HG03175 (cell line): ENCODE data around the gene RNF34.

ENCODE experiments used
- ATAC-seq: cut with Tn5 transposase; IDR thresholded peaks from one replicate; pipeline ENCODE4 v1.9.1; 2021; ENCODE audit warnings: mild to moderate bottlenecking, moderate library complexity; ENCODE audit not compliant: unreplicated experiment

The RNF34 gene

DNA sequence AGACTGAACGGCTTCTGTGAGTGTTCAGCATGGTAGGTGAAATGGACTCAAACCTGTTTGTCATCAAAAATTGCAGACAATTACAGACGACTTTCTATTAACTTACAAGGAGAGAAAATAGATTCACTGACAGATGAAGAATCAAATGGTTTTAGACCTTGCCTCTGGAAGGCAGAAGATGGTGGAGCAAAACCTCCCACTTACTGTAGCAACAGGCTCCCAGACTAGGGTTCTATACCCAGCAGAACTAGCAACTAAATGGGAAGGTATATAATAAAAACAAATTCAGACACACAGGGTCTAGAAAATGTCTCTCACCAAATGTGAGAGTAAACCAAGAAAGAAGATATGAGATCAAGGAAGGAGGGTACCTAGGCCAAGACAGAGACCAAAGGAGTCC, 36.8 kb downstream of the RNF34 start:
- ATAC-seq = no peak

DNA sequence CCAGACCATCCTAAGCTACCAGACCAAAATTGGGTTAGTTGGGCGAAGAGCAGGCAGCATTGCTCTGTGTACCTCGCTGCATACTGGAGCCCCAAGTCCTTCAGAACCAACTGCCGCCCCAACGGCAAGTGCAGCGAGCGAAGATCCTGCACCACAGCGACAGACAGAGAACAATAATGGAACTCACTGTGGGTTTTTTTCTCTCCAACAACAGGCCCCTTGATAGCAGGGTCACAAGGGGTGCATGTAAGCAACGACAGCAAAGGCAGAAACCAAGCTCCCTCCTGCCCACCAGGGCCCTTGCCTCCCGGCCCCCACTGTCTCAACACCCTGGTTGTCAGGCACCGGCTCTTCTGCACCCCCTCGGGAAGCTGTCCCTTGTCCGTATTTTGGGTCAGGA, 39.0 kb downstream of the RNF34 start:
- ATAC-seq = no peak

DNA sequence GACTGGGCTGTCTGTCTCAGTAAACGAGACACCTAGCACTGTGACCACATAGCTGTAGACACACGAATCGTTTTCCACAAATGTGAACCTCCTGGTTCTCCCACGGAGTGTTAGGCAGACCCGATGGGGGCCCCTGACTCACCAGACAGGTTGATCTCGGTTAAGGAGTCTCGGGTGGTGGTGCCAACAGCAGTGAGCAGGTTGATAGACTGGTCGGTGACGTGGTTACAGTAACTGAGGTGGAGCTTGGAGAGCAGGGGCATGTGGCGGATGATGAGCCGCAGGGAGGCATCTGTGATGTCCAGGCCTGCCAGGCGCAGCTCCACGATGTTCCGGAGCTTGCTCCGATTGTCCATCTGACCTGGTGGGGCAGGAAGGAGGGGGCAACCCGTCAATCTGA, 39.8 kb downstream of the RNF34 start:
- ATAC-seq = no peak

DNA sequence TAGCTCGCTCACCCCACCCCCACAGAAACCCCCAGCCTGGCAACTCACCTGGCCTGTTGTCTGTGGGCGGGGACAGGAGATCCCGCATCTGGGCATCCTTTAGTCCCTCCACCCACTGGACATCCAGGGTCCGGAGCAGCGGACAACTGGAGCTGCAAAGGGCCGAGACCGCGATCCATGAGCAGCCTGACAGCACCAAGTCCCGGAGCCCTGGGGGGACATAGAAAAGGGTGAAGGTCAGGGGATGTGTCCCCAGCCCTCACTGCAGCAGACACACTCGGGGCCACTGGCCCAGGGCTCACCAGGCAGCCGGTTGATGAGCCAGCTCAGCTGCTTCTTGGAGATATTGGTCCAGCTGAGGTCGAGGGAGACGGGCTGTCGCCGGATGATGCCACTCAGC, 40.9 kb downstream of the RNF34 start:
- no peak for ATAC-seq

DNA sequence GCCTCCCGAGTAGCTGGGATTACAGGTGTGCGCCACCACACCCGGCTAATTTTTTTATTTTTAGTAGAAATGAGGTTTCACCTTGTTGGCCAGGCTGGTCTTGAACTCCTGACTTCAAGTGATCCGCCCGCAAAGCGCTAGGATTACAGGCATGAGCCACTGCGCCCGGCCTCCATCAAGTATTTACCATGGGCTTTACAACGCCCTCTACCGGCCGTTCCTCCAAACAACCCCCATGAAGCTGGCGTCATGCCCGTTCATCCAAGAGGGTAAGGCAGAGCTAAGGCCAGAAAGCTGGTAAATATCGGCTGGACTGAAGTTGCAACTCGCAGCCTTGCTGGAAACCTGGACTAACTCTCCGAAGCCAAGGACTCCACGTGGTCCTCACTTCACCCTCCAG, 41.6 kb downstream of the RNF34 start:
- no peak for ATAC-seq

DNA sequence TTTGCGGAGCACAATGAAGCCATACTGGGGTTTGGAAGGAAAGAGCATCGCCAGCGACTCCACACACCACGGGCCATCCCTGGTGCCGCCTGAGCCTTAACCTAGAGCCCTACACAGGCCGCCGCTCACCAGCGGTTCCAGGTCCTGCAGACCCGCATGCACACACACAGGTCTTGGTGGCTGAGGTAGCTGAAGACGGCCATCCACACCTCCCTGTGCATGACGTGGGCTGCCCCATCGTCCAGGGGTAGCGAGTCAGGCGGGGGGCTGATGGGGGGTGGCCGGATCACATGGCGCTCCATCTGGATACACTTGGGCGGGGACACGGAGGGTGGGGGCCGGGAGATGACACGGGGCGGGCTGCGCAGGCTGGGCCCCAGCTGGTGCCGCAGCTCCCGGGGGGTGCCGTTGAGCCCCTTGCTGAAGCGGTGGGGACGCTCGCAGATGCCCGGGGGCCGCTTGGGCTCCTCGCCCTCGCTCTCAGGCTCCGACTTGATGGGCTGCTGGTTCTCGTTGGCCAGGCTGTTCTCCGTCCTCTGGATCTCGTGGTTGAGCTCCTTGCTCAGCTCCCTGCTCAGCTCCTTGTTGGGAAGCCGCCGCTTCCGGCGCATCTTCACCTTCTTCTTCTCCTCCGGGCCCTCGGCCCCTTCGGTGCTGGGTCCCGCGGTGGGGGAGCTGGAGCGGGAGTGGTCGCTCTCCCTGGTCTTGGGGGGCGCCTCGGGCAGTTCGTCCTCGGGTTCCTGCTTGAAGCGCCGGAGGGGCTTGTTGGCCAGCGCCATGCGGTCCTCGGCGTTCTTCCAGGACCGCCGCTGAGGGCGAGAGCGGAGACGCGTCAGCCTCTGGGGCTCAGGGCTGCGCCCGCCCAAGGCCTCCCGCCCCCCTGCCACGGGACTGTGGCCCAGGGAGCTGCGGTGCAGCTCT, 42.4 kb downstream of the RNF34 start:
- no peak for ATAC-seq

DNA sequence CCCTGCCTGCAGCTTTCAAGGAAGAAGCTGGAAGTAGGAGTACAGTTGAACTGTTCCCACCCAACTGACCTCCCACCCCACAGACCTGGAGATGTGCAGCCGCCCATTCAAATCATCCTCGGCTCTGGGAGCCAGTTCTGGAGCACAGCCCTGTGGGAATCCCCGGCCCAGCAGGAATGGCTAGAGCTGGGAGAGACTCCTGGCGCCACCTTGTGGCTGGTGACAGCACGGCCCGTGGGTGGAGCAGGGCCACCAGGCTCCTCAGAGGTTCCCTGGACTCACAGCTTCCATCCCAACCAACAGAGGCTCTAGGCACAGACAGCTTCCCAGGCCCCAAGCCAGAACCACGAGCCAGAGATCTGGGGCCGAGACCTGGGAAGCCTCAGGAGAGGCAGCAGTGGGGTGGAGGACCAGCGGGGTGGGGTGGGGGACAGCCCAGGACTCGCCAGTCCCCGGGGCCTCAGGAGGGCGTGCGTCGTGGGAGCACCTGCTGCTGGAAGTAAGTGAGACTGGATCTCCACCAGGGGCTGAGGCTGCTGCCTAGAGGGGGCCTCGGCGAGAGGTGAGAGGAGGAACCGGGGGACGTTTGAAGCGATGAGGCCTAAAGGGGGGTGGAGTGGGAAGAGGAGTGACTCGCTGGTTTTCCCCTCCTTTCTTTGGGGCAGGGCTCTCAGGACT, 43.4 kb downstream of the RNF34 start:
- ATAC-seq = no peak

DNA sequence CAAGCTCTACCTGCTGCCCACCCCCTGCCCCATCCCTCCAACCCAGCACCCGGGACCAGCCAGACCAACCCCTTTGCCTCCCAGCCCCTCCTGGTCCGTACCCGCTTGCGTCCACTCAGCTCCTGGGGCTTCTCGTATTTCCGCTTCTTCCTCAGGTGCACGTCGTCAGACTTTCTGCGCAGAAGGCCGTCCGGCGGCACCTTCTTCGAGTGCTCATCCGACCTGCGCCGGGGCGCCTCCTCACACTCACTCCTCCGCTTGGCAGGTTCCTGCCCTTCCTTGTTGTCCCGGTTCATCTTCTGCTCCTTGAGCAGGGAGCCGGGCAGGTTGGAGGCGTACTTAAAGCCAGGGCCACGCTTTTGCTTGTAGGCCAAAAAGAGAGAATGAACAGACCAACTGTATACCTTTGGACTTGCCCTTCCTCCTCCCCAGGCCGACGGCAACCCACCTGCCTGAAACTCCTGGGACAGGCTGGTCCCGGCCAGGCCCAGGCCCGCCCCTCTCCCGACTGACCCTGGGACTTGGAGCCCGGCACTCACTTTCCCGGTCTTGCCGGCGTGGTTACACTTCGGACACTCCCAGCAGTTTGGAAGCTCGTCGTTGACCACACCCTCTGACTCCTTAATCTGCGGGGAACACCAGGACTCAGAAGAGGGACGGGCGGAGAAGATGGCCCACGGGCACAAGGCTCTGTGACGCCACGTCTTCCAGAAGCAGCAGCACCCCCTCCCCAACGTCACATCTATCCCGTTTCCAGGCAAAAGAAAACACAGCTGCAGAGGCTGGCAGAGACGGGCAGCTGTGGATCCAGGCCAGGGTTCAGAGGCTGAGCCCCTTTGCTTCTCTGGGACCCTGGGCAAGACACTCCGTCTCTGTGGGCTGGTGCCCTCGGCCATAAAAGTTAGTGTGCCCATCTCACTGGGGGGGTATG, 44.3 kb downstream of the RNF34 start:
- ATAC-seq = no peak

DNA sequence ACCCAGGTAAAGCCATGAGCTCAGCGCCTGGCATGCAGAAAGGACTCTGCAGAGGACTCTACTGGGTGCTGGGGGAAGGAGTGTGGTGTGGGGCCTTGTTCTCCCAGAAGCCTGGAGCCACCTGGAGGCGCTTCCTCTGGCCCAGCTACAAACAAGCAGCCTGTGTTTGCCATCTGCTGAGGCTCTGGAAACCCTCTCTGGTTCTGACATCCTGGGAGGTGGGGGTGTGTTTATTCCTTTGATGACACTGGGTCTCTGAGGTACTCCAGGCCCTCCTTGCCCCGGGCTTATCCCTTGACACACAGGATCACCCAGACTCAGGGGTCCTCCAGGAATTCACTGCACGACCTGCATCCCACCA, 44.9 kb downstream of the RNF34 start:
- no peak for ATAC-seq

DNA sequence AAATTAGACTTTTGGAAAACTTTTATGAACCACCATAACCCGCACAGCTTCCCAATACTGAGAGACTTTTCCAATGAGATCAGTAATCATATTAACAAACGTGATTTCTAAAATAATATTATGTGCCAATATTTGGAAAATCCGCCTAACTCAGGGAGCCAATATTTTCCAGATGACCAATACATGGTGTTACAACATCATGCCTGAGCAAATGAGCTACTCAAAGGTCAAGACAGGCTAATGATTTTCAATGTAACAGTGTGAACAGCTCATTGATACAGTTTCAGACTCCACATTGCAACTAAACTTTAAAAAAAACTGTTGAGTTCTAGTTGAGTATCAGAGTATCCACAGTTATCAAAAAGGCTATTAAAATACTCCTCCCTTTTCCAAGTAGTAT, 46.8 kb downstream of the RNF34 start:
- no peak for ATAC-seq

DNA sequence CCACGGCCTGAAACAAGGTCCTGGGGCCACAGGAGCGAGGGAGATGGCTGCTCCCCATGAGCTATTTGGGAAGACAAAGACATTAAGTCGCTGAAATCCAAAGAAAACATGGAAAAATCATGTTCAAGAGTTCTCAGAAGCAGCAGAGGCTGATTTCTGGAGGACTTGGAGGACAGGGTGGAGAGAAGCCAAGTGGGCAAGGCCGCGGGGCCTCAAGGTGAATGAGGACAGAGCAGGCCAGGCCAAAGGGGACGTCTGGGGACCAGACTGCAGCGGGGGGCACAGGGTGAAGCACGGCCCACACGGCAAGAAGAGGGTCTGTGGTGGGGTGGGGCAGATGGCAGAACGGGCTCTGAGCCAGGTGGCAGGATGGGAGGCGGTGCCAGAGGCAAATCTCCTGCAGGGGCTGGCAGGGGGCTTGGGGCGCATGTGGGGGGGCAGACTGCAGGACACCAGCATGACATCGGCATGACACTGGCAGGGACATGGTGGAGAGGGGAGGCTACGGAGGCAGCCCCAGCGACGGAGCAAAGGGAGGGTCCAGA, 48.9 kb downstream of the RNF34 start:
- ATAC-seq = no peak

DNA sequence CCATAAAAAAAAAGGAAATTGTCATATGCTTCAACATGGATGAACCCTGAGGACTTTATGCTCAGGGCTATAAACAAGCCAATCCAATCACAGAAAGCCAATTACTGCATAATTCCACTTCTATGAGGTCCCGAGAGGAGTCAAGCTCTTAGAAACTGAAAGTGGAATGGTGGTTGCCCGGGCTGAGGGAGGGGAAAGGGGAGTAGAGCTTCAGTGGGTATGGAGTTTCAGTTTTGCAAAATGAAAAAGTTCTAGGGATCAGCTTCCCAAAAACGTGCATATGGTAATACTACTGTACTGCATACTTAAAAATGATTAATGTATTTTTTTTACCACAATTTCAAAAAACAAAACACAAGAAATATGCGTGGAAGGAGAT, 52.0 kb downstream of the RNF34 start:
- no peak for ATAC-seq

DNA sequence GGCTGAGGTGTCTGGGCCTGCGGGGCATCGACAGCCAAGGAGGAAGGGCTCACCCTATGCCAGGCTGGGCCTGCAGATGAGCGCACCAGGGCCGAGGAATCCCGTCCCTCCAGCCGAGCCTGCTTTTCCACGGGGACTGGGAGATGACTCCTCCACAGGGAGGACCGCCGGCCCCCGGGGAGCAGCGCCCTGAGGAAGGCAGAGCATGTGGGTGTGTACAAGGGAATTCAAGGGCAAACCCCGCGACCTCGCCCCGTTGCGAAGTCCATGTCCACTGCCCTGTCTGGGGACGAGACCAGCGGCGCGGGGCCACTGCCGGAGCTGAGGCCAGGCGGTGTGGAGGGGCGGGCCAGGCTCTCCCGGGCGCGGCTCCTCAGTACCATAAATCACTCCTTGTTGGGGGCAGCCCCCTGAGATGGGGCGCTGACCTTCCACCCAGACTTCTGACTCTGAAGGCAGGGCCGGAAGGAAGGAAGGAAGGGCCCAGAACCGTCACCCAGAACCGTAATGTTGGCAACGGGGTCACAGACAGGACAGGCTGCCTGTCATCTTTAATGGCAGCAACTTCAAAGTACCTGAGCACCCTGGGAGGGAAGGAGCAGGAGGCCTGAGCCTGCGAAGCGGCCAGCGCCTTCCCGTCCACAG, 52.5 kb downstream of the RNF34 start:
- no peak for ATAC-seq

DNA sequence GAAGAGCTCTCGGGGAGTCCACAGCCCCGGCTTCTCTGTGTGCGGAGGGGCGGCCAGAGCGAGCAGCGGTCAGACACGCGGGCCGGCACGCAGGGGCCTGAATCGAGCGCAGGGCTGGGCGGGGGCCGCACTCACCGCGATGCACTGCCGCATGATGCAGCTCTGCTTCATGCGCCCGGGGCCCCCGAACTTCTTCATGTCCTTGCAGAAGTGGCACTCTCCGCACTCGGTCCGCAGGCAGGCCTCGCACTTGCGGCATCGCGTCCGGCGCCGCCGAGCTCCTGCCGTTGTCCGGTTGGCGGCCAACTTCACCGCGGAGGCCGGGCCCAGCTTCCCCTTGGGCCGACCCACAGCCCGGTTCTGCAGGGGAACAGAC, 53.1 kb downstream of the RNF34 start:
- ATAC-seq = no peak

DNA sequence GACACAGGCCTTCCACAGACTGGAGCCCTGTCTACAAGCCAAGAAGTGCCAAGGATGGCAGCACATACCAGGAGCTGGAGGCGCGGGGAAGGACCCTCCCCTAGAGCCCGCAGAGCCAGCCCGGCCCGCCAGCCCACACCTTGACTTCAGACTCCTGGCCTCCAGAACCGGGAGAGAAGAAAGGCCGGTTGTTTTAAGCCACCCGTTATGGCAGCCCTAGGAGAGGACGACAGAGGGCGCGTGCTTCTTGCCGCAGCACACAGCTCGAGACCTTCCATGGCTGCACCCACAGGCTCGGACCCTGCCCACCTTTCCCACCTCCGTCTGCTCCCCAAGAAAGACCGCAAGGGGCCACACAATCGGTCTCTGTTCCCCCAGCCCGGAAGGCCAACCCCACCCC, 53.7 kb downstream of the RNF34 start:
- no peak for ATAC-seq

DNA sequence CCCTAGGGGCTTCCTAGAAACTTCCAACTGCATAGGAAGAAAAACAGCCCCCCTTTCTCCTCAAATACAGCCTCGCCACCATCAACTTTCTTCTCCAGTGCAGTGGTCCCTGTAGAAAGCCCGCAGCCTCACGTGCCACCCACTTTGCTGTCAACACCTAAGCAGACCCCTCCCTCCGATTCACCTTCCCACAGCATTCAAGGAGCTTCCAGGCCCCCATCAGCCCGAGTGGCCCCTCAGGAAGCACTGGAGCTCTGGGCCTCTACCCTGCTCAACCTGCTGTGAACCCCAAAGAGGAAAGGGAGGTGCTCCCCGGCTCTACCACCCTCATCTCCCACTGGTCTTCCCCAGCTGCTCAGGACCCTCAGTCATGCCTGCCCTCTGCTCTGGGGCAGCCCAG, 55.0 kb downstream of the RNF34 start:
- ATAC-seq = no peak

DNA sequence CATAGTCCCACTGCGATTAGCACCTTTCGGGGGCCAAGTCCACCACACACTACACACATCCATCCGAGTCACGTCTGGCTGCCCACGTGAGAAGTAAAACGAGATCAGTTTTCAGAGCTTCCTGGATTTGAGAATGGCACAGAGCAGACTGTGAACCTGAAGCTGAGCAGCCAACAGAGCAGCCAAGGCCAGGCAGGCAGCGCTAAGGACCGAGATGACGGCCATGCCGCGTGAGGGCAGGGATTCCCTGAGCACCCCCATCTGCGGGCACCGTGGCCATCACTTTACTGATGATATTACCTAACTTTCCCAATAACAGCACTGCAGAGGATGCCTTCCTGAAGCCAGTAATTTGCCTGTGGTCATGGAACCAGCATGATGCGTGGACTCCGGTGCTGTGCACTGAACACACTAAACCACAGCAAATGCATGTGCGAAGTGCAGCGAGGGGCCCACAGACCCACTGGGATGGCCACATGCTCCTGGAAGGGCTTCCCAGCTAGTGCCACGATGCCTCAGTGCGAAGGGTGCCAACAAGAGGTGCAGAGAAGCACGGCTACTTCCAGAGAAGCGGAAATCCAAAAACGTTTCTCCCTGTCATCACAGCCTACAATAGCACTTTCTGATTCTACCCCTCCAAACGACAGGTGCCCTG, 56.0 kb downstream of the RNF34 start:
- ATAC-seq = no peak

DNA sequence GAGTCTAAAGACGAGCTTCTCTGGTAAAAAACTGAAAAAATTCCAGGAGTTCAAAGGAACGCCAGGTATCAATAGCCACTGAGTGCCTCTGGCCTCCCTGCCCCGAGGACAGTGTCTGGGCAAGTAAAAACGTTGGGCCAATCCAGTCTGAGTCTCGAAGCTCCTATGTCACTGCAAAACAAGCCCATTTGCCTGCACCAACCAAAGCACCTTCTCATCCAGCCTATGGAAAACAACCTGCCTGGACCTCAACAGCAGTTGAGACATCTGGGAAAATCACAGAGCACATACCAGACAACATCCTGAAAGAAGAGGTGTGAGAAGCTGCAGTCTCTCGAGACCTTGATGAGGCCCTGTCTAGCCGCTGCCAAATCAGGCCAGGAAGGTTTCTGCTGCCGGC, 56.6 kb downstream of the RNF34 start:
- no peak for ATAC-seq

DNA sequence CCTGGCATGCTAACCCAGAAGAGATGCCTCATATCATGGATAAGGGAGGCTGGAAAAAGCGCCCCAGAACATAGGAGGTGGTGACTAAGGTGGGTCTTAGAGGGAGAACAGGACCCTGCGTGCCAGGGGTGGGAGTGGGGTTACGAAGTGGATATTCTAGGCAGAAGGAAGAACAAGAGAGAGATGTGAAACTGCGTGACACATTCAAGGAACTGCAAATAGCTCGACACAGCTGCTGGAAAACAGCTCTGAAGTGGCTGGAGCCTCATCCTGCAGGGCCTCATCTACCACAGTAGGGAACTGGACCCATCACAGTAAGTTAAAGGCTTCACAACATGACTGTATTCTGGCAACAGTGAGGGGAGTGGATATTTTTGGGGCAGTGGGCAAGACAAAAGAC, 61.1 kb downstream of the RNF34 start:
- no peak for ATAC-seq

DNA sequence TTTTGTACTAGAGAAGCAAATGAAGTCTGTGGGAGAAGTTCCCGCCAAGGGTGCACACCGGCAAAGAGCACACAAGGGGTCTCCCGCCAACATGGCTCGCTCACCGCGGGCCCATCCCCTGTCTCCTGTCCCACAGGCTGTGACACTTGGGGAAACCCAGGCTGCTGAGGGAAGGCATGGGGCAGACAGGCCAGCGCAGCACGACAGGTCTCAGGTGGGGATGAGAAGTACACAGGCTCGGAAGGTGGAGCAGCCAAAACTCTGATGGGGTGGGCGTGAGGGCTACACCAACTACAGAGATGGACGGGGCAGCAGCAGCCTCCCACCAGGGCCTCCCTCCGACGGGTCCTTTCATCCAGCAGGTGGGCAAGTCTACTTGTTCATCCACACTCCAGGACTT, 64.4 kb downstream of the RNF34 start:
- no peak for ATAC-seq
